A673 (cell line): Measurements from ENCODE around the gene ARHGEF28.

Experiments used
- EZH2 ChIP-seq: fragments of 200-600 bp; sonication (generic); IDR thresholded peaks from 2 replicates; pipeline ENCODE4 v1.6.1; 2017; ENCODE audit warnings: borderline replicate concordance, low read depth, mild to moderate bottlenecking, mixed read lengths, antibody characterized with exemption, low read length; ENCODE audit not compliant: poor library complexity, severe bottlenecking
- TF ChIP-seq, protein P1 (sequence below): fragments of 300-800, 200-600 bp; sonication (generic); conservative IDR thresholded peaks from 2 replicates; pipeline ENCODE4 v1.5.1; 2017; ENCODE audit warnings: low read depth, mild to moderate bottlenecking, antibody characterized with exemption, low read length, moderate library complexity, mixed read lengths

DNA sequence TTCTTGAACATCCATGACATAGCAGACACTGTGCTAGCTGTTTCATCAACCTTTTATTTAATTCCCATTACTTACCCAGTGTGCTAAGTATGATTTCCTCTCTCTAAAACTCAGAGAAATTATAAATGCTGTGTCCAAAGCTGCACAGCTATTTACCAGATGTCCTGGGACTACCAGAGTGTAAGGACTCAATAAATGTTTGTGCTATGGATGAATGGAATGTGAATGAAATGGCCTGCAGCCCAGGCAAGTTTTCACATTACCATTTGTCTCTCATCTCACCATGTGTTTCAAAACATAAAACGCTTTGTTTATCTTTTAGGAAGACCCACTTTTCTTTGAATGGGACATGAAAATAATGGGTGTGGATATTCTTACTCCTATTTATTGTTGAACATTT is 96.2 kb downstream of the ARHGEF28 start:
- TF ChIP-seq, protein P1, sequence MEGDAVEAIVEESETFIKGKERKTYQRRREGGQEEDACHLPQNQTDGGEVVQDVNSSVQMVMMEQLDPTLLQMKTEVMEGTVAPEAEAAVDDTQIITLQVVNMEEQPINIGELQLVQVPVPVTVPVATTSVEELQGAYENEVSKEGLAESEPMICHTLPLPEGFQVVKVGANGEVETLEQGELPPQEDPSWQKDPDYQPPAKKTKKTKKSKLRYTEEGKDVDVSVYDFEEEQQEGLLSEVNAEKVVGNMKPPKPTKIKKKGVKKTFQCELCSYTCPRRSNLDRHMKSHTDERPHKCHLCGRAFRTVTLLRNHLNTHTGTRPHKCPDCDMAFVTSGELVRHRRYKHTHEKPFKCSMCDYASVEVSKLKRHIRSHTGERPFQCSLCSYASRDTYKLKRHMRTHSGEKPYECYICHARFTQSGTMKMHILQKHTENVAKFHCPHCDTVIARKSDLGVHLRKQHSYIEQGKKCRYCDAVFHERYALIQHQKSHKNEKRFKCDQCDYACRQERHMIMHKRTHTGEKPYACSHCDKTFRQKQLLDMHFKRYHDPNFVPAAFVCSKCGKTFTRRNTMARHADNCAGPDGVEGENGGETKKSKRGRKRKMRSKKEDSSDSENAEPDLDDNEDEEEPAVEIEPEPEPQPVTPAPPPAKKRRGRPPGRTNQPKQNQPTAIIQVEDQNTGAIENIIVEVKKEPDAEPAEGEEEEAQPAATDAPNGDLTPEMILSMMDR: no peak
- no peak for TF ChIP-seq EZH2
